Stimulated activated CD4-positive, alpha-beta T cell treated with anti-CD3 and anti-CD28 coated beads, Interleukin-2, amount 100 ng/mL, for 4 hours (primary cell): Measurements from ENCODE around the gene GYS1.
A peak's percentile ranks its signal among the peaks of the same experiment; 100 is the strongest.

Experiments used
- DNase-seq: peaks from one replicate; pipeline ENCODE4 v3.0.0-alpha.2; 2020; ENCODE audit warnings: low read depth

The GYS1 gene

GRCh38 chr19:48988860-48989259 is 4.2 kb downstream of the GYS1 start:
- DNase-seq: no peak

GRCh38 chr19:48988286-48988685 is 4.8 kb downstream of the GYS1 start:
- DNase-seq: no peak

GRCh38 chr19:48987323-48987722 is 5.8 kb downstream of the GYS1 start:
- no peak for DNase-seq

GRCh38 chr19:48986211-48986610 is 6.9 kb downstream of the GYS1 start:
- no peak for DNase-seq

- DNase-seq: no peak
Observed at GRCh38 chr19:48985711-48986110, 7.4 kb downstream of the GYS1 start.

DNA sequence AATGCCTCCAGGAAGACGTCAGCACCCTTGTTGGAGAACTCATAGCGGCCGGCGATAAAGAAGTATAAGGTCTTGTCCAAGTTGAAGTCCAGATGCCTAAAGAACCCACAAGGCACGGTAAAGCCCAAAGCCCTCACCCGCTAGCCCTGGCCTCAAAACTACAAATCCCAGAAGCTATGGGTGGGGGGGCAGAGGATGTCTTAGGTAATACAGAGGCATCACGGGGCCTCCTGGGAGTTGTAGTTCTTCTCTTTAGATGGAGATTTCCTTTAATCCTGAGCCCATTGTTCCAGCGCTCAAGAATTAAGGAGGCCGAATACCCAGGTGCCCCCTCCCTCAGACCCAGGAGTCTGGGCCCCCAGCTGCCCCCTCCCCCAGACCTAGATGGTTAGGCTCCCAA is 10.8 kb downstream of the GYS1 start:
- no peak for DNase-seq

- no peak for DNase-seq
Observed at GRCh38 chr19:48977061-48977460, 16.0 kb downstream of the GYS1 start.

DNA sequence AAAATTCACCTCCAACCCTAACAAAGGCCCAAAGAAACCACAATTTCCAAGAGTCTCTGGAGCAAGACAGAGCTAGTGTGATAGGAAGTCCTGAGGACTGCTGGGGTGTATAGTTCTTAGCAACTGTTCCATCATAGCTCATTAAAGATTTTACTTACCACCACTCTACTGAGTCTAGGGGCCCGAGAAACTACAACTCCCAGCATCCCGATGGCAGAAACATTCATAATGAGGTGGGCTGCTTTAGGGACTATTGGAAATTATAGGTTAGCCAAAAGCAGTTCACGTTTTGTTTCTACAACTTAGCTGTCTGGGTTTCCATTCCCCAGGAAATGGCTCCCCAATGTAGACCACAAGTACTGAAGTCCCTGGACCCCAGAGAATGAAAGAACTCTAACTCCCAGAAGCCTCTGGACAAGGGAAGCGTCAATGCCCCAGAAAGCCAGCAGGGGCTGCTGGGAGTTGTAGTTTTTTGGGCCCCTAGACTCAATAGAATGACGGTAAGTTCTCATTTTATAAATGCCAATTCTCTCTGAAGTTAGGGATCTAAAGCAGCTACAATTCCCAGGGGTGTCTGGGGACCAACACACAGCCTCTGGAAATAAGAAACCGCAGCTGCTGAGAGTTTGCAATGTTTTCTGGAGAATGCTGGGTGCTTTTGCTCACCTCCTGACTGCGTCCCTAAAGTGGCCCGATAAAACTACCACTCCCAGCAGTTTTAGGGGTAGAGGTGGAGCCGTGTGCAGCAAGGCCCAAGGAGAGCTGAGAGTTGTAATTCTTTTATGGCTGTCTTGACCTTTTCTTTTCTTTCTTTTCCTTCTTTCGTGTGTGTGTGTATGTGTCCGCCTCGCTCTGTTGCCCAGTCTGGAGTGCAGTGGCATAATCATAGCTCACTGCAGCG is 16.9 kb downstream of the GYS1 start:
- no peak for DNase-seq

- DNase-seq: peak; percentile 72
Observed at GRCh38 chr19:48970923-48971395, 22.1 kb downstream of the GYS1 start.

DNA sequence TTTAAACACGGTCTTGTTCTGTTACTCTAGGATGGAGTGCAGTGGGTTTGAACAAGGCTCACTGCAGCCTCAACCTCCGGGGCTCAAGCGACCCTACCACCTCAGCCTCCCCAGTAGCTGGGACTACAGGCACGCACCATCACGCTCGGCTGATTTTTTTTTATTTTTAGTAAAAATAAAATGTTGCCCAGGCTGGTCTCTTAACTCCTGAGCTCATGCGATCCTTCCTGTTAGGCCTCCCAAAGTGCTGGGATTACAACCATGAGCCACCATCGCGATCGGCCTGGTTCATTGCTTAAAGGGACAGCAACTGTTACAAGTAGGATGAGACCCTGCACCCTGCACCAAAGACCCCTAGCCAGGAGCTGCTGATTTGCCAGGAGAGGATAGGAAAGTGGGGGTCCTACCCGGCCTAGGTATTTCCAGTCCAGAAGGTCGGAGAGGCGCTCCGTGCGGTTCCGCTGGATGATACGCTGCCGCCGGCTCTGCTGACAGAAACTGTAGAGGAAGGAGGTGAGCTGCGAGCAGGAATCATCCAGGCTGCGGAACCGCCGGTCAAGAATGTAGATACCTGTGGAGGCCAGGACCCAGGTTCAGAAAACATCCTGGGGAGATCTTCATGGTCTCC is 22.9 kb downstream of the GYS1 start:
- DNase-seq: no peak

- DNase-seq: no peak
Observed at GRCh38 chr19:48969276-48970138, 23.6 kb downstream of the GYS1 start.

- no peak for DNase-seq
Observed at GRCh38 chr19:48968813-48969218, 24.3 kb downstream of the GYS1 start.

- DNase-seq: no peak
Observed at GRCh38 chr19:48968179-48968661, 24.9 kb downstream of the GYS1 start.

- no peak for DNase-seq
Observed at GRCh38 chr19:48967346-48968178, 25.5 kb downstream of the GYS1 start.

GRCh38 chr19:48966541-48967345 is 26.4 kb downstream of the GYS1 start:
- no peak for DNase-seq

- peak; percentile 88 for DNase-seq
Observed at GRCh38 chr19:48965806-48966540, 27.1 kb downstream of the GYS1 start.

DNA sequence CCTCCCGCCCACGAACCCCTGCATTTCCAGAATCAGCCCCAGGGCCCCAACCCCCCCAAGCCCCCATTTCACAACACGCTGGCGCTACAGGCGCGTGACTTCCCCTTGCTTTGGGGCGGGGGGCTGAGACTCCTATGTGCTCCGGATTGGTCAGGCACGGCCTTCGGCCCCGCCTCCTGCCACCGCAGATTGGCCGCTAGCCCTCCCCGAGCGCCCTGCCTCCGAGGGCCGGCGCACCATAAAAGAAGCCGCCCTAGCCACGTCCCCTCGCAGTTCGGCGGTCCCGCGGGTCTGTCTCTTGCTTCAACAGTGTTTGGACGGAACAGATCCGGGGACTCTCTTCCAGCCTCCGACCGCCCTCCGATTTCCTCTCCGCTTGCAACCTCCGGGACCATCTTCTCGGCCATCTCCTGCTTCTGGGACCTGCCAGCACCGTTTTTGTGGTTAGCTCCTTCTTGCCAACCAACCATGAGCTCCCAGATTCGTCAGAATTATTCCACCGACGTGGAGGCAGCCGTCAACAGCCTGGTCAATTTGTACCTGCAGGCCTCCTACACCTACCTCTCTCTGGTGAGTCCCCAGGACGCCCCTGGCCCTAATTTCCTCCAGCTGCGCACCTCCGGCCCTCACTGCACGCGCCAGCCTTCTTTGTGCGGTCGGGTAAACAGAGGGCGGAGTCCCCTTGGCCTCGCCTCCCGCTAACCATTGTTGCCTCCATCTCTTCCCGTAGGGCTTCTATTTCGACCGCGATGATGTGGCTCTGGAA is 27.9 kb downstream of the GYS1 start, which contains the start of gene FTL:
Gene FTL, plus strand, starts transcription at position 270 of the 766 bp plus-strand sequence. Its CDS starts 199 bp downstream, at position 469.
- DNase-seq: peak; percentile 82

DNA sequence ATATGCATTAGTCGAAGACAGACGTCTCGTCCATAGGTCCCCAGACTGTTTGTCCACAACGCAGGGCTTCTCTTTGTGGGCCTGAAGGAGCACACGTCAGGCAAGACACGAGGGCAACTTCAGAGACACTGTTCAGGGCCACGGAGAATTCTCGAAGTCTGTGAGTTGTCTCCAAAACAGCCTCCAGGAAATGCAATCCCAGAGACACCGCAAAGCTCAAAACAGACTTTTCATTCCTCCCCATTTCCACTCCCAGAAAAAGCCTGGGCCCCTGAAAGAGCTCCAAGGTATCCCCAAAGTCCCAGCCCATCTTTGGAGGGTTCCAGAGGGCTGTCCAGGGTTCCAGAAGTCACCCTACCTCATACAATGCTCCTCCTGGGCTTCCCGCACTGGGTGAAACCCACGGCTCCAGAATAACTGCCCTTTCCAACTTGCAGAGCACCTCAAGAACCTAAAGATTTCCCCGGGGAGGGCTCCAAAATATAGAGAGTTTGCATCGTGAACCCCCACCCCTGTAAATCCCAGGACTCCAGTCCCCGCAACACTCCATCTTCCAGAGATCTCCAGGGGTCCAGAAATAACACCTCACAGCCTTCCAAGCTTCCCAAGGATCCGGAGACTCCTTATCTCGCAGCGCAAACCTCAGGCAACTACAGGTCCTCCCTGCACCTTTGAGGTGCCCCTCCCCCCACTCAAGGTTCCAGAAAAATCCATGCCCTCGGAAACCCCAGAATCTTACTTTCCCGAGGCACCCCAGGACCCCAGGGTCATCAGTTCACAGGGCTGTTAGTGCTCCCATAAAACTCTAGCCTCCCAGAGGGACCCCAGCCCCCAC is 28.7 kb downstream of the GYS1 start:
- DNase-seq: no peak
